Measurements from ENCODE around the gene RFFL. TPM values are rescaled to one million over a fixed set of nuclear protein-coding genes. Genes with fewer than 3 reads are reported as not detected.

The RFFL gene
- total and polyA plus RNA-seq, 2 donors (not counting 1 experiment from before 2014, with no cell fraction given) = 13.6 to 36.9 TPM

GRCh38 chr17:34996422-34997285 is 66.9 kb downstream of the RFFL start:
- 100% methylated on average over 3 of the region's 3 CpGs for WGBS (ENCODE audit: insufficient coverage)
- H3K27ac Mint-ChIP-seq = no peak overlapping the region
- Histone ChIP-seq H3K27me3 (replicated peaks in 1 of 4; ENCODE audit: control extremely low read depth in 1 of 4, control insufficient read depth in 3 of 4, insufficient read depth in 4 of 4, low read length in 3 of 4) (no peaks in the 10 kb centered on the region), H3K9me3 (ENCODE audit: control extremely low read depth in 1 of 3, control insufficient read depth in 2 of 3, insufficient read depth in 1 of 3, low read length in 2 of 3) (no peaks in the 10 kb centered on the region), H4K20me1 (ENCODE audit: control insufficient read depth, insufficient read depth, low read length, poor library complexity, severe bottlenecking) (no peaks in the 10 kb centered on the region), H3K4me2 (replicated peaks; ENCODE audit: low read depth, low read length, poor library complexity, severe bottlenecking) (no peak overlapping the region), H3K27ac (ENCODE audit: low read length in 2 of 2) (no peak overlapping the region), H3K9ac (ENCODE audit: low read length) (no peak overlapping the region), H3K79me2 (ENCODE audit: control insufficient read depth, insufficient read depth, low read length) (no peaks in the 10 kb centered on the region), H3K4me3 (ENCODE audit: control extremely low read depth in 1 of 5, extremely low read depth in 1 of 5, insufficient read depth in 1 of 5, low read depth in 2 of 5, low read length in 4 of 5) (no peak overlapping the region), H3K4me1 (ENCODE audit: control insufficient read depth in 2 of 2, insufficient read depth in 2 of 2, low read length in 2 of 2) (no peaks in the 10 kb centered on the region), H2AFZ (ENCODE audit: insufficient read depth, low read depth, low read length, poor library complexity, severe bottlenecking) (no peak overlapping the region), H3K36me3 (replicated peaks in 1 of 2; ENCODE audit: control extremely low read depth in 1 of 2, control insufficient read depth in 1 of 2, extremely low read depth in 1 of 2, insufficient read depth in 2 of 2, low read length in 1 of 2) (peaks cover 0 to 44% of the 10 kb centered on the region in 2 experiments)
- no peak for ATAC-seq (ENCODE audit: low read depth)
- H3K4me3 Mint-ChIP-seq = no peak overlapping the region
- H3K4me1 Mint-ChIP-seq = peaks cover 3% of the 10 kb centered on the region
- ChIA-PET CTCF (interaction anchor here (0.8 to 6.9 kb wide), 7 partner anchors 15 to 123 kb away, joined by 3 to 70 read pairs (median 4); partner anchors contain the start of genes RAD51D and RFFL), POLR2A (no interaction called here)
- intact Hi-C loops (cut with micrococcal nuclease) = loop anchor here (5.0 kb wide), 1 partner anchor 454 kb away; no protein-coding TSS in a partner anchor
- no peaks in the 10 kb centered on the region for H3K9me3 Mint-ChIP-seq (ENCODE audit: insufficient read depth)
- DNase-seq = no peak
- TF ChIP-seq EZH2 (IDR thresholded peaks at IDR 0.05; ENCODE audit: borderline replicate concordance, insufficient read depth, low read depth, low read length, poor library complexity, severe bottlenecking) (no peak), CTCF (IDR thresholded peaks at IDR 0.05) (no peak)
- no peaks in the 10 kb centered on the region for H3K27me3 Mint-ChIP-seq

- Histone ChIP-seq H3K27ac (ENCODE audit: low read length in 2 of 2) (no peak overlapping the region), H3K4me3 (ENCODE audit: control extremely low read depth in 1 of 5, extremely low read depth in 1 of 5, insufficient read depth in 1 of 5, low read depth in 2 of 5, low read length in 4 of 5) (no peak overlapping the region), H4K20me1 (ENCODE audit: control insufficient read depth, insufficient read depth, low read length, poor library complexity, severe bottlenecking) (no peaks in the 10 kb centered on the region), H3K4me1 (ENCODE audit: control insufficient read depth in 2 of 2, insufficient read depth in 2 of 2, low read length in 2 of 2) (no peaks in the 10 kb centered on the region), H3K9ac (ENCODE audit: low read length) (no peak overlapping the region), H3K9me3 (ENCODE audit: control extremely low read depth in 1 of 3, control insufficient read depth in 2 of 3, insufficient read depth in 1 of 3, low read length in 2 of 3) (no peaks in the 10 kb centered on the region), H3K36me3 (replicated peaks in 1 of 2; ENCODE audit: control extremely low read depth in 1 of 2, control insufficient read depth in 1 of 2, extremely low read depth in 1 of 2, insufficient read depth in 2 of 2, low read length in 1 of 2) (peaks cover 0 to 62% of the 10 kb centered on the region in 2 experiments), H3K79me2 (ENCODE audit: control insufficient read depth, insufficient read depth, low read length) (peaks cover 4% of the 10 kb centered on the region), H3K27me3 (replicated peaks in 1 of 4; ENCODE audit: control extremely low read depth in 1 of 4, control insufficient read depth in 3 of 4, insufficient read depth in 4 of 4, low read length in 3 of 4) (no peaks in the 10 kb centered on the region), H3K4me2 (replicated peaks; ENCODE audit: low read depth, low read length, poor library complexity, severe bottlenecking) (no peak overlapping the region), H2AFZ (ENCODE audit: insufficient read depth, low read depth, low read length, poor library complexity, severe bottlenecking) (no peak overlapping the region)
- no peak for DNase-seq
- Mint-ChIP-seq H3K27me3 (no peaks in the 10 kb centered on the region), H3K9me3 (ENCODE audit: insufficient read depth) (no peaks in the 10 kb centered on the region), H3K4me1 (no peaks in the 10 kb centered on the region), H3K27ac (no peak overlapping the region), H3K4me3 (no peak overlapping the region)
- TF ChIP-seq CTCF (IDR thresholded peaks at IDR 0.05) (no peak), EZH2 (IDR thresholded peaks at IDR 0.05; ENCODE audit: borderline replicate concordance, insufficient read depth, low read depth, low read length, poor library complexity, severe bottlenecking) (no peak)
- no peak for ATAC-seq (ENCODE audit: low read depth)
- 67% methylated on average over 2 of the region's 2 CpGs for WGBS (ENCODE audit: insufficient coverage)
- CTCF ChIA-PET = interaction anchor here (1.4 to 1.7 kb wide), 2 partner anchors 10 to 126 kb away, joined by 3 to 5 read pairs; partner anchors contain the start of gene RAD51D
- intact Hi-C loops (cut with micrococcal nuclease) = no loop called here
- POLR2A ChIA-PET = no interaction called here
Measured at GRCh38 chr17:34993031-34993430, 70.5 kb downstream of the RFFL start.

All from B cell (primary cell).